Measurements from ENCODE around the gene ZNF280A.

ZNF280A gene

GRCh38 chr22:22527312-22527711, 7.2 kb upstream of the ZNF280A start:
- DNase-seq (ENCODE audit: low spot score) = no peak
- no peak overlapping the region for H3K27ac ChIP-seq
- TF ChIP-seq CTCF (conservative IDR thresholded peaks at IDR 0.05; ENCODE audit: low read depth) = no peak
- POLR2A ChIA-PET (ENCODE audit: low non-redundant PET) = no interaction called here
- CTCF ChIA-PET = no interaction called here

GRCh38 chr22:22526125-22526912, 6.2 kb upstream of the ZNF280A start:
- TF ChIP-seq CTCF (conservative IDR thresholded peaks at IDR 0.05; ENCODE audit: low read depth) = no peak
- ChIA-PET CTCF (no interaction called here), POLR2A (ENCODE audit: low non-redundant PET) (no interaction called here)
- DNase-seq (ENCODE audit: low spot score) = no peak
- no peak overlapping the region for H3K27ac ChIP-seq

- H3K27ac ChIP-seq = no peak overlapping the region
- no peak for TF ChIP-seq CTCF (conservative IDR thresholded peaks at IDR 0.05; ENCODE audit: low read depth)
- POLR2A ChIA-PET (ENCODE audit: low non-redundant PET) = no interaction called here
Observed at GRCh38 chr22:22523494-22523893, 3.4 kb upstream of the ZNF280A start.

GRCh38 chr22:22521631-22522030, 1.6 kb upstream of the ZNF280A start:
- TF ChIP-seq CTCF (conservative IDR thresholded peaks at IDR 0.05; ENCODE audit: low read depth) = no peak
- no peak overlapping the region for H3K27ac ChIP-seq
- POLR2A ChIA-PET (ENCODE audit: low non-redundant PET) = no interaction called here
- DNase-seq (ENCODE audit: low spot score) = no peak
- CTCF ChIA-PET = interaction anchor here (1.2 kb wide), 1 partner anchor 13 kb away, joined by 3 read pairs; the partner anchor contains the start of gene ZNF280B

More at GRCh38 chr22:22523494-22523893, 3.4 kb upstream of the ZNF280A start:
- CTCF ChIA-PET = no interaction called here
- DNase-seq (ENCODE audit: low spot score) = no peak

GRCh38 chr22:22520667-22521602, 865 bp upstream of the ZNF280A start:
- DNase-seq (ENCODE audit: low spot score) = no peak
- TF ChIP-seq CTCF (conservative IDR thresholded peaks at IDR 0.05; ENCODE audit: low read depth) = no peak
- ChIA-PET POLR2A (ENCODE audit: low non-redundant PET) (no interaction called here), CTCF (interaction anchor here (1.2 kb wide), 1 partner anchor 12 kb away, joined by 3 read pairs; the partner anchor contains the start of gene ZNF280B)
- peak overlapping the region; percentile 19; the same call in 1 of the 2 replicates for H3K27ac ChIP-seq

GRCh38 chr22:22519591-22519990, 479 bp downstream of the ZNF280A start:
- ChIA-PET POLR2A (ENCODE audit: low non-redundant PET) (no interaction called here), CTCF (interaction anchor here (1.5 kb wide), 1 partner anchor 57 kb away, joined by 5 read pairs; no protein-coding TSS in a partner anchor)
- no peak for DNase-seq (ENCODE audit: low spot score)
- H3K27ac ChIP-seq = no peak overlapping the region
- TF ChIP-seq CTCF (conservative IDR thresholded peaks at IDR 0.05; ENCODE audit: low read depth) = no peak
